Measurements from ENCODE around the gene KCNK1.

KCNK1 gene

GRCh38 chr1:233675893-233676292 is 62.0 kb downstream of the KCNK1 start:
- Histone ChIP-seq H3K79me2 (ENCODE audit: insufficient read depth, low read length) (no peaks in the 10 kb centered on the region), H3K4me2 (ENCODE audit: insufficient read depth, low read length) (no peak overlapping the region), H3K27me3 (ENCODE audit: insufficient read depth, low read length, poor library complexity) (peaks cover 4% of the 10 kb centered on the region), H3K4me3 (ENCODE audit: low read depth in 1 of 2, low read length in 2 of 2) (no peak overlapping the region), H3K9ac (ENCODE audit: low read depth, low read length) (no peak overlapping the region), H3K36me3 (ENCODE audit: insufficient read depth, low read length) (no peaks in the 10 kb centered on the region), H2AFZ (ENCODE audit: low read depth, low read length) (no peak overlapping the region), H3K27ac (ENCODE audit: low read length) (no peak overlapping the region), H3K9me3 (ENCODE audit: insufficient read depth, low read length, severe bottlenecking) (no peaks in the 10 kb centered on the region), H4K20me1 (ENCODE audit: insufficient read depth, low read length) (no peaks in the 10 kb centered on the region), H3K4me1 (ENCODE audit: insufficient read depth, low read length) (no peaks in the 10 kb centered on the region)
- no peak for DNase-seq
- TF ChIP-seq CTCF (IDR thresholded peaks at IDR 0.05; ENCODE audit: borderline replicate concordance, extremely low read depth, low read length, poor library complexity, severe bottlenecking) (no peak), EZH2 (IDR thresholded peaks at IDR 0.05; ENCODE audit: borderline replicate concordance, low read depth, low read length, severe bottlenecking) (no peak)
- no peak; the same call in 2 of the 3 replicates for ATAC-seq (ENCODE audit: insufficient read depth, low read depth)

- Histone ChIP-seq H3K4me3 (ENCODE audit: low read depth in 1 of 2, low read length in 2 of 2) (no peak overlapping the region), H3K9me3 (ENCODE audit: insufficient read depth, low read length, severe bottlenecking) (no peaks in the 10 kb centered on the region), H3K79me2 (ENCODE audit: insufficient read depth, low read length) (no peaks in the 10 kb centered on the region), H2AFZ (ENCODE audit: low read depth, low read length) (no peak overlapping the region), H3K4me2 (ENCODE audit: insufficient read depth, low read length) (no peak overlapping the region), H4K20me1 (ENCODE audit: insufficient read depth, low read length) (no peaks in the 10 kb centered on the region), H3K9ac (ENCODE audit: low read depth, low read length) (no peak overlapping the region), H3K27me3 (ENCODE audit: insufficient read depth, low read length, poor library complexity) (peaks cover 4% of the 10 kb centered on the region), H3K27ac (ENCODE audit: low read length) (no peak overlapping the region), H3K36me3 (ENCODE audit: insufficient read depth, low read length) (no peaks in the 10 kb centered on the region), H3K4me1 (ENCODE audit: insufficient read depth, low read length) (no peaks in the 10 kb centered on the region)
- no peak for DNase-seq
- TF ChIP-seq CTCF (IDR thresholded peaks at IDR 0.05; ENCODE audit: borderline replicate concordance, extremely low read depth, low read length, poor library complexity, severe bottlenecking) (no peak), EZH2 (IDR thresholded peaks at IDR 0.05; ENCODE audit: borderline replicate concordance, low read depth, low read length, severe bottlenecking) (no peak)
- no peak for ATAC-seq (ENCODE audit: insufficient read depth, low read depth)
These were observed 63.9 kb downstream of the KCNK1 start for GRCh38 chr1:233677690-233678354.

GRCh38 chr1:233679030-233679429 is 65.1 kb downstream of the KCNK1 start:
- Histone ChIP-seq H3K27me3 (ENCODE audit: insufficient read depth, low read length, poor library complexity) (peaks cover 1% of the 10 kb centered on the region), H3K4me2 (ENCODE audit: insufficient read depth, low read length) (no peak overlapping the region), H3K27ac (ENCODE audit: low read length) (no peak overlapping the region), H3K4me3 (ENCODE audit: low read depth in 1 of 2, low read length in 2 of 2) (no peak overlapping the region), H3K36me3 (ENCODE audit: insufficient read depth, low read length) (no peaks in the 10 kb centered on the region), H3K79me2 (ENCODE audit: insufficient read depth, low read length) (no peaks in the 10 kb centered on the region), H3K9me3 (ENCODE audit: insufficient read depth, low read length, severe bottlenecking) (no peaks in the 10 kb centered on the region), H2AFZ (ENCODE audit: low read depth, low read length) (no peak overlapping the region), H4K20me1 (ENCODE audit: insufficient read depth, low read length) (no peaks in the 10 kb centered on the region), H3K9ac (ENCODE audit: low read depth, low read length) (no peak overlapping the region), H3K4me1 (ENCODE audit: insufficient read depth, low read length) (no peaks in the 10 kb centered on the region)
- ATAC-seq (ENCODE audit: insufficient read depth, low read depth) (no peak), DNase-seq (no peak)
- no peak for TF ChIP-seq EZH2 (IDR thresholded peaks at IDR 0.05; ENCODE audit: borderline replicate concordance, low read depth, low read length, severe bottlenecking)
- no peak for TF ChIP-seq CTCF (IDR thresholded peaks at IDR 0.05; ENCODE audit: borderline replicate concordance, extremely low read depth, low read length, poor library complexity, severe bottlenecking)

All from DND-41 (cell line).